Neural progenitor cell (in vitro differentiated cells): Measurements from ENCODE around the gene NAP1L5. TPM values are rescaled to one million over a fixed set of nuclear protein-coding genes. Genes with fewer than 3 reads are reported as not detected.

Experiments used
- DNase-seq: peaks from one replicate; pipeline ENCODE4 v3.0.0-alpha.2; 2016; ENCODE audit warnings: low spot score
- H2AFZ ChIP-seq: fragments of 200-600 bp; sonication (generic); replicated peaks from 2 replicates; pipeline ENCODE4 v1.6.1; 2016; ENCODE audit warnings: antibody characterized with exemption
- H3F3A ChIP-seq: fragments of 200-600 bp; sonication (generic); 2 replicates; pipeline ENCODE4 v1.6.1; 2016; ENCODE audit warnings: antibody characterized with exemption, low read depth
- H3K27ac ChIP-seq: fragments of 200-600 bp; sonication (generic); 2 replicates; pipeline ENCODE4 v1.5.1; 2016; ENCODE audit warnings: mild to moderate bottlenecking
- H3K27me3 ChIP-seq: fragments of 200-600 bp; sonication (generic); 2 replicates; pipeline ENCODE4 v1.6.1; 2016; ENCODE audit warnings: mild to moderate bottlenecking, moderate library complexity
- H3K36me3 ChIP-seq: fragments of 200-600 bp; sonication (generic); 2 replicates; pipeline ENCODE4 v1.5.1; 2016
- H3K4me1 ChIP-seq: fragments of 200-600 bp; sonication (generic); 2 replicates; pipeline ENCODE4 v1.6.1; 2016; ENCODE audit warnings: mixed run types
- H3K4me2 ChIP-seq: fragments of 200-600 bp; sonication (generic); 2 replicates; pipeline ENCODE4 v1.6.1; 2016
- H3K4me3 ChIP-seq: fragments of 200-600 bp; sonication (generic); 2 replicates; pipeline ENCODE4 v1.5.1; 2016
- H3K79me2 ChIP-seq: fragments of 200-600 bp; sonication (generic); 2 replicates; pipeline ENCODE4 v1.6.1; 2016; ENCODE audit warnings: low read depth
- H3K9ac ChIP-seq: fragments of 200-600 bp; sonication (generic); 2 replicates; pipeline ENCODE4 v1.6.1; 2016
- H3K9me3 ChIP-seq: fragments of 200-600 bp; sonication (generic); 2 replicates; pipeline ENCODE4 v1.5.1; 2016; ENCODE audit warnings: low read depth
- H4K20me1 ChIP-seq: fragments of 200-600 bp; sonication (generic); 2 replicates; pipeline ENCODE4 v1.6.1; 2016; ENCODE audit warnings: low read depth
- H3K27ac Mint-ChIP-seq: 3 replicates; pipeline ENCODE4 v1.8.0; 2021; ENCODE audit warnings: mixed read lengths
- H3K27me3 Mint-ChIP-seq: 2 replicates; pipeline ENCODE4 v1.8.0; 2022; ENCODE audit warnings: low read depth, mild to moderate bottlenecking, inconsistent platforms, moderate library complexity, mixed read lengths; ENCODE audit not compliant: insufficient read depth
- H3K36me3 Mint-ChIP-seq: 3 replicates; pipeline ENCODE4 v1.8.0; 2021; ENCODE audit warnings: mixed read lengths
- H3K4me1 Mint-ChIP-seq: 3 replicates; pipeline ENCODE4 v1.8.0; 2021; ENCODE audit warnings: mixed read lengths
- H3K4me3 Mint-ChIP-seq: 3 replicates; pipeline ENCODE4 v1.8.0; 2021; ENCODE audit warnings: mild to moderate bottlenecking, moderate library complexity, mixed read lengths
- H3K9me3 Mint-ChIP-seq: 3 replicates; pipeline ENCODE4 v1.8.0; 2020; ENCODE audit warnings: mixed read lengths
- EZH2 ChIP-seq: fragments of 200-600 bp; sonication (generic); IDR thresholded peaks from 2 replicates; pipeline ENCODE4 v1.6.1; 2017; ENCODE audit warnings: antibody characterized with exemption, mild to moderate bottlenecking, moderate library complexity
- EZH2phosphoT487 ChIP-seq: fragments of 200-600 bp; sonication (generic); IDR thresholded peaks from 2 replicates; pipeline ENCODE4 v1.6.1; 2017; ENCODE audit warnings: antibody characterized with exemption
- total RNA-seq: library from RNA; depleted of rRNA; stranded (reverse); fragments of >200 nt; gene quantifications from 2 replicates; pipeline ENCODE4 v1.2.3, GENCODE V29; 2015; ENCODE audit warnings: low replicate concordance
- TF ChIP-seq, protein P1 (sequence below): fragments of 200-600 bp; sonication (generic); IDR thresholded peaks from 2 replicates; pipeline ENCODE4 v1.5.1; 2017; ENCODE audit warnings: antibody characterized with exemption, mild to moderate bottlenecking

The NAP1L5 gene
- total RNA-seq, 1 donor from 2014 or later: 6.9 TPM

GRCh38 chr4:88660446-88661294, 37.0 kb downstream of the NAP1L5 start:
- no peaks in the 10 kb centered on the region for H3K36me3 ChIP-seq
- Mint-ChIP-seq H3K9me3 (no peaks in the 10 kb centered on the region), H3K4me3 (no peak overlapping the region), H3K27ac (peak overlapping the region; percentile 57), H3K36me3 (no peaks in the 10 kb centered on the region), H3K4me1 (no peaks in the 10 kb centered on the region), H3K27me3 (no peaks in the 10 kb centered on the region)
- no peak overlapping the region for H3K9ac ChIP-seq
- no peak for DNase-seq
- no peak overlapping the region for H3K27ac ChIP-seq
- no peak for TF ChIP-seq EZH2
- no peak for TF ChIP-seq EZH2phosphoT487
- TF ChIP-seq, protein P1, sequence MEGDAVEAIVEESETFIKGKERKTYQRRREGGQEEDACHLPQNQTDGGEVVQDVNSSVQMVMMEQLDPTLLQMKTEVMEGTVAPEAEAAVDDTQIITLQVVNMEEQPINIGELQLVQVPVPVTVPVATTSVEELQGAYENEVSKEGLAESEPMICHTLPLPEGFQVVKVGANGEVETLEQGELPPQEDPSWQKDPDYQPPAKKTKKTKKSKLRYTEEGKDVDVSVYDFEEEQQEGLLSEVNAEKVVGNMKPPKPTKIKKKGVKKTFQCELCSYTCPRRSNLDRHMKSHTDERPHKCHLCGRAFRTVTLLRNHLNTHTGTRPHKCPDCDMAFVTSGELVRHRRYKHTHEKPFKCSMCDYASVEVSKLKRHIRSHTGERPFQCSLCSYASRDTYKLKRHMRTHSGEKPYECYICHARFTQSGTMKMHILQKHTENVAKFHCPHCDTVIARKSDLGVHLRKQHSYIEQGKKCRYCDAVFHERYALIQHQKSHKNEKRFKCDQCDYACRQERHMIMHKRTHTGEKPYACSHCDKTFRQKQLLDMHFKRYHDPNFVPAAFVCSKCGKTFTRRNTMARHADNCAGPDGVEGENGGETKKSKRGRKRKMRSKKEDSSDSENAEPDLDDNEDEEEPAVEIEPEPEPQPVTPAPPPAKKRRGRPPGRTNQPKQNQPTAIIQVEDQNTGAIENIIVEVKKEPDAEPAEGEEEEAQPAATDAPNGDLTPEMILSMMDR: no peak
- no peaks in the 10 kb centered on the region for H4K20me1 ChIP-seq
- H2AFZ ChIP-seq: no peak overlapping the region
- no peaks in the 10 kb centered on the region for H3K4me1 ChIP-seq
- H3K4me2 ChIP-seq: no peak overlapping the region
- no peaks in the 10 kb centered on the region for H3K9me3 ChIP-seq
- no peak overlapping the region for H3K4me3 ChIP-seq
- H3F3A ChIP-seq: no peaks in the 10 kb centered on the region
- no peaks in the 10 kb centered on the region for H3K79me2 ChIP-seq
- no peaks in the 10 kb centered on the region for H3K27me3 ChIP-seq

GRCh38 chr4:88659890-88660208, 37.8 kb downstream of the NAP1L5 start:
- Mint-ChIP-seq H3K27me3 (no peaks in the 10 kb centered on the region), H3K27ac (no peak overlapping the region)

GRCh38 chr4:88659055-88659889, 38.4 kb downstream of the NAP1L5 start:
- H3F3A ChIP-seq: no peaks in the 10 kb centered on the region
- H3K27me3 ChIP-seq: no peaks in the 10 kb centered on the region
- H3K27ac Mint-ChIP-seq: no peak overlapping the region
- no peaks in the 10 kb centered on the region for H3K4me1 ChIP-seq
- H2AFZ ChIP-seq: peak overlapping the region; percentile 95
- no peaks in the 10 kb centered on the region for H3K36me3 ChIP-seq
- H3K4me2 ChIP-seq: no peak overlapping the region
- TF ChIP-seq, protein P1: peak; percentile 69
- TF ChIP-seq EZH2: no peak
- H3K36me3 Mint-ChIP-seq: peaks cover 4% of the 10 kb centered on the region
- no peak overlapping the region for H3K27ac ChIP-seq
- no peak overlapping the region for H3K4me3 Mint-ChIP-seq
- H4K20me1 ChIP-seq: no peaks in the 10 kb centered on the region
- H3K9me3 Mint-ChIP-seq: no peaks in the 10 kb centered on the region
- no peak overlapping the region for H3K4me3 ChIP-seq
- H3K9me3 ChIP-seq: no peaks in the 10 kb centered on the region
- DNase-seq: peak; percentile 71
- no peaks in the 10 kb centered on the region for H3K27me3 Mint-ChIP-seq
- H3K4me1 Mint-ChIP-seq: no peaks in the 10 kb centered on the region
- H3K9ac ChIP-seq: no peak overlapping the region
- H3K79me2 ChIP-seq: no peaks in the 10 kb centered on the region

More at GRCh38 chr4:88659890-88660208, 37.8 kb downstream of the NAP1L5 start:
- no peak overlapping the region for H3K4me3 ChIP-seq
- no peak for DNase-seq
- H3K9ac ChIP-seq: no peak overlapping the region
- Mint-ChIP-seq H3K4me1 (no peaks in the 10 kb centered on the region), H3K4me3 (no peak overlapping the region), H3K36me3 (peaks cover 4% of the 10 kb centered on the region), H3K9me3 (no peaks in the 10 kb centered on the region)
- H3F3A ChIP-seq: no peaks in the 10 kb centered on the region
- no peaks in the 10 kb centered on the region for H4K20me1 ChIP-seq
- H3K79me2 ChIP-seq: no peaks in the 10 kb centered on the region
- H2AFZ ChIP-seq: no peak overlapping the region
- TF ChIP-seq, protein P1: no peak
- TF ChIP-seq EZH2 (no peak), EZH2phosphoT487 (no peak)
- no peak overlapping the region for H3K4me2 ChIP-seq
- no peaks in the 10 kb centered on the region for H3K27me3 ChIP-seq
- H3K4me1 ChIP-seq: no peaks in the 10 kb centered on the region
- H3K9me3 ChIP-seq: no peaks in the 10 kb centered on the region
- no peaks in the 10 kb centered on the region for H3K36me3 ChIP-seq
- H3K27ac ChIP-seq: no peak overlapping the region
